Stimulated activated CD4-positive, alpha-beta T cell treated with anti-CD3 and anti-CD28 coated beads, Interleukin-15, amount 100 ng/mL, for 1 hour (primary cell): ENCODE data around the gene TNK2.
"Not testable (repeated sequence)": the region's sequence is repeated elsewhere in the genome, so short reads cannot be mapped to it uniquely, and the experiment has no call there.

Experiments used
- DNase-seq, 2 donors: peaks; one replicate each; pipeline ENCODE4 v3.0.0-alpha.2; 2020; ENCODE audit warnings: low read depth in 1 of 2, low spot score in 1 of 2

TNK2 gene

DNA sequence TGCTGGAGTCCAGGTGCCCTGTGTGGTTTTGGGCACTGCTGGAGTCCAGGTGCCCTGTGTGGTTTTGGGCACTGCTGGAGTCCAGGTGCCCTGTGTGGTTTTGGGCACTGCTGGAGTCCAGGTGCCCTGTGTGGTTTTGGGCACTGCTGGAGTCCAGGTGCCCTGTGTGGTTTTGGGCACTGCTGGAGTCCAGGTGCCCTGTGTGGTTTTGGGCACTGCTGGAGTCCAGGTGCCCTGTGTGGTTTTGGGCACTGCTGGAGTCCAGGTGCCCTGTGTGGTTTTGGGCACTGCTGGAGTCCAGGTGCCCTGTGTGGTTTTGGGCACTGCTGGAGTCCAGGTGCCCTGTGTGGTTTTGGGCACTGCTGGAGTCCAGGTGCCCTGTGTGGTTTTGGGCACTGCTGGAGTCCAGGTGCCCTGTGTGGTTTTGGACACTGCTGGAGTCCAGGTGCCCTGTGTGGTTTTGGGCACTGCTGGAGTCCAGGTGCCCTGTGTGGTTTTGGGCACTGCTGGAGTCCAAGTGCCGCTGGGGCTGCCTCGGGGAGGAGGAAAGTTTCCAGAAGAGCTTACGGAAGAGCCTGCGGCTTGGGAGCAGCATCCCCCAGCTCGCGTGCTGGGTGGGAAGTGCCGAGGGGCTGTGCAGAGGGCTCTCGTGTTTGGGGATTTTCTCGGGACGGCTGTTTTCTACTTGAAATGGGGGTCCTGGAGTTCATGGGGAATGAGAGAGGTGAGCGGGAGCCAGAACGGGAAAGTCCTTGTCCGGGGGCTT lies 83.7 kb downstream of the TNK2 start:
- DNase-seq = not testable (repeated sequence)

GRCh38 chr3:195823999-195824398 lies 84.4 kb downstream of the TNK2 start:
- DNase-seq = no peak

- DNase-seq = no peak
These were observed 85.1 kb downstream of the TNK2 start for GRCh38 chr3:195823280-195823679.

DNA sequence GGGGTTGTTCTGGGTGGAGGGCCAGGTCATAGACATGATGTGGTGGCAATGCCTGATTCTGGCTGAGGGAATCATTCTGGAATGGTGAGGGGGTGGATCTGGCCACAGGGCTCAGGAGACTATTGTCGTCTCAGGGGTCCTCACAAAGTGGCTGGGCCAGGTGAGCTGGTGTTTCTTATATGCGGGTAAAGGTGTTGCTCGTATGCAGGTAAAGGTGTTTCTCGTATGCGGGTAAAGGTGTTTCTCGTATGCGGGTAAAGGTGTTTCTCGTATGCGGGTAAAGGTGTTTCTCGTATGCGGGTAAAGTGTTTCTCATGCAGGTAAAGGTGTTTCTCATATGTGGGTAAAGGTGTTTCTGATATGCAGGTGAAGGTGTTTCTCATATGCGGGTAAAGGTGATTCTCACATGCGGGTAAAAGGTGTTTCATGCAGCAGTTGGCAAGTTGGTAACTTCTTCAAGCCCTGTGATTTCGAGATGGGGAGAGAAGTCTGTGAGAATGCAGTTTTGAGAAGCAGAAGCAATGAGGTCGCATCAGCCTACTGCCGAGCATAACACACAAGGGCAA lies 86.1 kb downstream of the TNK2 start:
- no peak for DNase-seq

GRCh38 chr3:195821403-195822130 lies 86.8 kb downstream of the TNK2 start:
- no peak for DNase-seq

GRCh38 chr3:195820901-195821300 lies 87.5 kb downstream of the TNK2 start:
- no peak for DNase-seq

DNA sequence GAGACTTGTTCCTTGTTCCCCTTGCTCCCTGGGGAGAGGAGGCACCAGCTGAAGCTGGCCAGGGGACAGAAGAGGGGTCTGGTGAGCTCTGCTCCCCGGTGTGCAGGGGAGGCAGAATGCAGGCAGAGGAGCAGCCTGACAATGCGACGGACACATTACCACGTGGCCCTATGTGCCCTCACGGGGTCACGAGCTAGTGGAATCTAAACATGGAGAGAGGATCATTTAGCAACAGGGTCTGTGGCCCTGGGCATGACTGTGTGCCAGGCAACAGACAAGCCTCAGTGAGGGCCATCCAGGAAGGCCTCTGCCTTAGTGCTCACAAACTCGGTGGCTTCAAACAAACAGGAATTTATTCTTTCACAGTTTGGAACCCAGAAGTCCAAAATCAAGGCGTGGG lies 88.2 kb downstream of the TNK2 start:
- DNase-seq = no peak

DNA sequence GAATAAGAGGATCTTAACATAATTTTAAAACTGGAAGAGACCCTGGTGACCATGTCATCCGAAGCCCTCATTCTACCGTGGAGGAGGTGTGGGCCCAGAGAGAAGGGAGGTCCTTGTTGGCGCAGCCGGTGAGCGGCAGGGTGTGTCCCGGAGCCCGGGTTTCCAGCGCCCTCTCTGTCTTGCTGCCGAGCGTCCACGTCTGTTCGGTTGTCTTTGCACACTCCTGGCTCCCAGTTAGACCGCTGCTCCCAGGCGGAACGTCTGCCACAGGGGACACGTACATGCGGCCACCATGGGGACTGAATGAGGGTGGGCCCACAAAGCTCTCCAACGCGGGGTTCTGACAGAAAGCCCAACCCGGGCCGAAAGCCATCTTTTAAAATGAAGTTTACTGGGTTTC lies 90.0 kb downstream of the TNK2 start:
- no peak for DNase-seq

DNA sequence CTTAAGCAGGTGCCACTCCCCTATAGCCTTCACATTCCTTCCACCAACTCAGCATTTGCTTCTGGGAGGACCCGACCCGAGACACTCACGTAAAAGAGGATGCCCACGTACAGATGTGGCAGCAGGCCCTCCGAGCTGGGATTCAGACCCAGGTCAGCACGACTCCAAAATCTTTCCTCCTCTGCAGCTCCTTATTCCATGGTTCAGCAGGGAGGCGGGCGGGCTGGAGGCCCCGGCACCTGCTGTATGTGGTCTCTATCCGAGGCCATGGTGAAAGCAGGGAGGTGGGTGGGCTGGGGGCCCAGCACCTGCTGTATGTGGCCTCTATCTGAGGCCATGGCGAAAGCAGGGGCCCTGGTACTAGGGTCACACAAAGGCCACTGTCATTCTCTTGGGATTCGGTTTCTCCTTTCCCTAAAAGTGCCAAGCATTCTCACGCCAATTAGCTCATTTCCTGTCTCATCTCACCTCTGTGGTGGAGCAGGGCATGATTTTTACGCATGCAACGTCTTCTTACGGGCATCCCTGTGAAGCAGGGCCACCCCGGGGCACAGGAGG lies 90.7 kb downstream of the TNK2 start:
- no peak for DNase-seq

- DNase-seq = not testable (repeated sequence)
These were observed 92.0 kb downstream of the TNK2 start for GRCh38 chr3:195816276-195816913.

GRCh38 chr3:195815169-195815771 lies 93.1 kb downstream of the TNK2 start:
- no peak for DNase-seq

DNA sequence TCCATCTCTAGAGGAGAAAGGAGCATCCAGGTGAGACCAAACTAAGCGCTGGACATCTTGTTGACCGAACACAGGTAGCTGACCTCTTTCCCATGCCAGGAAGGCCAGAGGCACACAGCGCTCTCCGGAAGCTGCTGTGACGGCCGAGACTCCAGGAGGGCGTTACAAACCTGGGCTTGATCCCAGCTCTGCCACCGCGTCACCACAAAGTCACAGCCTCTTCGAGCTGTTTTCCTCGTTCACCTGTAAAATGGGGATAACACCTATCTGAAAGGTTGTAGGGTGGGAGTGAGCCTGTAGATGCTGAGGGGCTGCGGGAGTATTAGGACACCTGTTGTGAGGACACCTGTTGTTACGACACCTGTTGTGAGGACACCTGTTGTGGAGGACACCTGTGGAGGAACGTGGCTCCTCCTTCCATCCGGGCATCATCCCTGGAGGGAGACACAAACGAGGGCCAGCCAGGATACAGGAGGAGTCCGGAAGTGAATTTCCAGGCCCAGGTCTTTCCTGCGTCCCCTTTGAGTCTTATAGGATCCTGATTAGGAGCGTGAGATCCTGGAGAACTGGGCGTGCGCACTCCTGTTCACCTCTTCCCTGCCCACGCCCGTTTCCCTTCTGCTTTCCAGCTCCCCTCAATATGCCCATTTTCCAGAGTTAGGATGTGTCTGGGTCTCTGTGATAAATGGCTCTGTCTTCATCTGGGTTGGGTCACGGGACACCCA lies 94.3 kb downstream of the TNK2 start:
- DNase-seq = no peak
